SH-SY5Y (cell line): ENCODE data around the gene CORO2B.

ENCODE experiments used
- GATA2 ChIP-seq: IDR thresholded peaks from 2 replicates; pipeline ENCODE4 v1.6.1; 2011; ENCODE audit warnings: mild to moderate bottlenecking, low read depth, low read length
- GATA3 ChIP-seq: IDR thresholded peaks from 2 replicates; pipeline ENCODE4 v1.6.1; 2011; ENCODE audit warnings: low read depth, mild to moderate bottlenecking, low read length, moderate library complexity

- no peak for TF ChIP-seq GATA3
- no peak for TF ChIP-seq GATA2
These were observed 4.2 kb upstream of the CORO2B start for GRCh38 chr15:68574629-68575028.
